Neutrophil (primary cell): Measurements from ENCODE around the gene TMEM212.
"Not testable (repeated sequence)": the region's sequence is repeated elsewhere in the genome, so short reads cannot be mapped to it uniquely, and the experiment has no call there.

Source experiments
- H3K27ac ChIP-seq: fragments of 200-600 bp; sonication (generic); 2 replicates; pipeline ENCODE4 v1.5.1; 2016; ENCODE audit warnings: mild to moderate bottlenecking, moderate library complexity
- H3K27me3 ChIP-seq: fragments of 200-600 bp; sonication (generic); 2 replicates; pipeline ENCODE4 v1.6.0; 2016; ENCODE audit warnings: mild to moderate bottlenecking
- H3K36me3 ChIP-seq: fragments of 200-600 bp; sonication (generic); 2 replicates; pipeline ENCODE4 v1.5.1; 2017
- H3K4me1 ChIP-seq, 2 experiments: fragments of 200-600 bp in 1 of 2; sonication (generic) in 1 of 2; 1 replicate in 1 of 2; 2 replicates in 1 of 2; pipeline versions ENCODE4 v1.5.1 to v1.6.1; 2013 to 2016; ENCODE audit warnings: low read depth in 1 of 2, low read length in 1 of 2, mild to moderate bottlenecking in 1 of 2, moderate library complexity in 1 of 2; ENCODE audit not compliant: control insufficient read depth in 1 of 2, insufficient read depth in 1 of 2
- H3K4me3 ChIP-seq, 2 experiments: fragments of 200-600 bp in 1 of 2; sonication (generic) in 1 of 2; 1 replicate in 1 of 2; 2 replicates in 1 of 2; pipeline ENCODE4 v1.5.1; 2013 to 2016; ENCODE audit warnings: low read depth in 1 of 2, low read length in 1 of 2, mild to moderate bottlenecking in 1 of 2, moderate library complexity in 1 of 2
- H3K9me3 ChIP-seq: fragments of 200-600 bp; sonication (generic); 2 replicates; pipeline ENCODE4 v1.5.1; 2016
- TF ChIP-seq, protein P1 (sequence below): fragments of 200-600 bp; sonication (generic); IDR thresholded peaks from 2 replicates; pipeline ENCODE4 v1.5.1; 2016; ENCODE audit warnings: antibody characterized with exemption

Gene TMEM212

DNA sequence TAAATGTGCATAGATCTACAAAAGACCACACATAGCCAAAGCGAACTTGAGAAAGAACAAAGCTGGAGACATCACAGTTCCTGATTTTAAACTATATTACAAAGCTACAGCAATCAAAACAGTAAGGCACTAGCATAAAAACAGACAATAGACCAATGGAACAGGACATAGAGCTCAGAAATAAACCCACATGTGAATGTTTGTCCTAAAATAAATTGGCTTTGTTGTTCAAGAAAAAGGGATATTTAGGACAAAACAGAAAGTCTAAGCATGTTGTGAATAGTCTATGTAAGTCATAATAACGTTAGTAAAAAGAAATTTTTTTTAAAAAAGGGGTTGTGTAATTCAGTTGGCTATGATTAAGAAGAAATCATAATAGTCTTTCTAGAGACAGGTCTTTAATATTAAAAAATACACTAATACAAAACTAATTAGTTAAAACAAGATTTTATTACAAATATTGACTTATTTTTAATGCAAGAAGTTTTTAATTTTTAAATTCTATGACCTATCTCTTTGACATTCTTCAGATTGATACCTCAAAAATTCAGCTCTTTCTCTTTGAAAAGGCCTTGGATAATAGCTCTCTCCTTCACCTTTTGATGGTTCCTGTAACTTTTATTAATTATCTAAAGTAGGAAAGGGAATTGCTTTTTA, 11.6 kb downstream of the TMEM212 start:
- Histone ChIP-seq H3K4me1 (no peaks in the 10 kb centered on the region), H3K4me3 (no peak overlapping the region), H3K36me3 (no peaks in the 10 kb centered on the region), H3K27ac (no peak overlapping the region), H3K27me3 (no peaks in the 10 kb centered on the region), H3K9me3 (peaks cover 9% of the 10 kb centered on the region)
- TF ChIP-seq, protein P1, sequence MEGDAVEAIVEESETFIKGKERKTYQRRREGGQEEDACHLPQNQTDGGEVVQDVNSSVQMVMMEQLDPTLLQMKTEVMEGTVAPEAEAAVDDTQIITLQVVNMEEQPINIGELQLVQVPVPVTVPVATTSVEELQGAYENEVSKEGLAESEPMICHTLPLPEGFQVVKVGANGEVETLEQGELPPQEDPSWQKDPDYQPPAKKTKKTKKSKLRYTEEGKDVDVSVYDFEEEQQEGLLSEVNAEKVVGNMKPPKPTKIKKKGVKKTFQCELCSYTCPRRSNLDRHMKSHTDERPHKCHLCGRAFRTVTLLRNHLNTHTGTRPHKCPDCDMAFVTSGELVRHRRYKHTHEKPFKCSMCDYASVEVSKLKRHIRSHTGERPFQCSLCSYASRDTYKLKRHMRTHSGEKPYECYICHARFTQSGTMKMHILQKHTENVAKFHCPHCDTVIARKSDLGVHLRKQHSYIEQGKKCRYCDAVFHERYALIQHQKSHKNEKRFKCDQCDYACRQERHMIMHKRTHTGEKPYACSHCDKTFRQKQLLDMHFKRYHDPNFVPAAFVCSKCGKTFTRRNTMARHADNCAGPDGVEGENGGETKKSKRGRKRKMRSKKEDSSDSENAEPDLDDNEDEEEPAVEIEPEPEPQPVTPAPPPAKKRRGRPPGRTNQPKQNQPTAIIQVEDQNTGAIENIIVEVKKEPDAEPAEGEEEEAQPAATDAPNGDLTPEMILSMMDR = no peak

GRCh38 chr3:171858770-171859169, 15.6 kb downstream of the TMEM212 start:
- H3K36me3 ChIP-seq, H3K27ac ChIP-seq, H3K4me3 ChIP-seq, H3K27me3 ChIP-seq, H3K4me1 ChIP-seq, H3K9me3 ChIP-seq: not testable (repeated sequence)

- Histone ChIP-seq H3K4me1 (peaks cover 0 to 4% of the 10 kb centered on the region in 2 experiments), H3K9me3 (no peaks in the 10 kb centered on the region), H3K27me3 (no peaks in the 10 kb centered on the region), H3K27ac (no peak overlapping the region), H3K4me3 (no peak overlapping the region), H3K36me3 (no peaks in the 10 kb centered on the region)
- TF ChIP-seq, protein P1 = no peak
Measured at GRCh38 chr3:171860830-171861535, 17.8 kb downstream of the TMEM212 start.

DNA sequence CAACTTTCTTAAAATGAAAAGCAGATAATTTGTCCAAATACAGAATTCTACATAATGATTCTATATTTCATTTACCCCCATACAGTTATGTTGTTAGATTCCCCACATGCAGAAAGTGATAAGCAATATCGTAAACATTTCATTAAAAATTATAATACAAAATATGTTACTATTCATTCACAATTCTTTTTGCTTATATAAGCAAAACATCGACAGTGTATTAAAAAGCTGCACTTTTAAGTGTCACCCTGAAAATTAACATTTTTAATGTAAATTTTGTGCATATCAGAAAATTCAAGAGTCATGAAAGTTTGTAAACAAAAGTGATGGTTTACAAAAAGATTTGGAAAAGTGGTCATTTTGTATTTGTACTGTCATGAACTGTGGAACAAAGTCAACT, 19.2 kb downstream of the TMEM212 start:
- Histone ChIP-seq H3K9me3 (no peaks in the 10 kb centered on the region), H3K36me3 (no peaks in the 10 kb centered on the region), H3K27ac (no peak overlapping the region), H3K27me3 (no peaks in the 10 kb centered on the region), H3K4me1 (peaks cover 0 to 4% of the 10 kb centered on the region in 2 experiments), H3K4me3 (no peak overlapping the region)
- TF ChIP-seq, protein P1 = no peak

DNA sequence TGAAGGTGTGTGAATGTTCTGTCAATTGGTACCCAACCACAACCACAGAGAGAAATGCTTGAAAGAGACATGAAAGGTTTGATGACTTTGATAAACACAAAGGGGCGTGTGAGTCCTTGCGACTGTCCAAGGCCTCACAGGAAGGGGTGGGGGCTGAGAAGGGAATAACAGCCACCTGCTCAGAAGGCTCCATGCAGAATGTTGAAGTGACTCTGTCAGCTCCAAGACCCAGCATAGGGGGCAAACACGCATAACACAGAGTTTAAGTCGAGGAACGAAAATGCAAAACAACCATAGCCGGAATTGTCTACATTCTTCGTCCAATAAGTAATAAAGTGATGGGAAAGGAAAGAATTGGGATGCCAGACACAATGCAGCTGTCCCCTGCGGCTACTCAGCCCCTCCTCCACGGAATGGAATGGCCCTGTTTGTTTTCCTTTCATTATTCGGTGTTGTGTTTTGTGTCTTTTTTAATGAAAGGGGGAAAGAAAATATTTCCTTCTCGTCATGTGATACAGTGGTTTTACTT, 19.9 kb downstream of the TMEM212 start:
- no peak overlapping the region for H3K4me3 ChIP-seq

More for the DNA sequence above, 19.9 kb downstream of the TMEM212 start:
- H3K4me1 ChIP-seq = peaks cover 0 to 4% of the 10 kb centered on the region in 2 experiments
- no peaks in the 10 kb centered on the region for H3K36me3 ChIP-seq
- no peak overlapping the region for H3K27ac ChIP-seq
- no peaks in the 10 kb centered on the region for H3K9me3 ChIP-seq
- TF ChIP-seq, protein P1 = no peak
- no peaks in the 10 kb centered on the region for H3K27me3 ChIP-seq
